Fibroblast of villous mesenchyme (primary cell): Measurements from ENCODE around the gene TNRC6C. TPM values are rescaled to one million over a fixed set of nuclear protein-coding genes. Genes with fewer than 3 reads are reported as not detected.

Experiments used
- DNase-seq: peaks from one replicate; pipeline ENCODE4 v3.0.0-alpha.2; 2010; ENCODE audit warnings: low read depth
- H3K4me3 ChIP-seq: 2 replicates; pipeline ENCODE4 v1.5.1; 2011; ENCODE audit warnings: low read depth, mild to moderate bottlenecking, low read length
- total RNA-seq: library from RNA; depleted of rRNA; stranded (reverse); fragments of >200 nt; gene quantifications from 2 replicates; pipeline ENCODE4 v1.2.3, GENCODE V29; 2012
- TF ChIP-seq, protein P1 (sequence below): IDR thresholded peaks from 2 replicates; pipeline ENCODE4 v1.5.1; 2012; ENCODE audit warnings: low read depth, mild to moderate bottlenecking, low read length; ENCODE audit not compliant: insufficient read depth

TNRC6C gene
- total RNA-seq, 1 donor: 4.3 TPM

DNA sequence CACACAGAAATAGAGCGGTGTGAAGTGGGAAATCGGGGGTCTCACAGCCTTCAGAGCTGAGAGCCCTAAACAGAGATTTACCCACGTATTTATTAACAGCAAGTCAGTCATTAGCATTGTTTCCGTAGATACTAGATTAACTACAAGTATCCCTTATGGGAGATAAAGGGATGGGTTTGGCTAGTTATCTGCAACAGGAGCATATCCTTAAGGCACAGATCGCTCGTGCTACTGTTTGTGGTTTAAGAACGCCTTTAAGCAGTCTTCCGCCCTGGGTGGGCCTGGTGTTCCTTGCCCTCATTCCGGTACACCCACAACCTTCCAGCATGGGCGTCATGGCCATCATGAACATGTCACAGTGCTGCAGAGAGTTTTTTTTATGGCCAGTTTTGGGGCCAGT, 143.0 kb downstream of the TNRC6C start:
- no peak overlapping the region for H3K4me3 ChIP-seq
- no peak for DNase-seq
- TF ChIP-seq, protein P1, sequence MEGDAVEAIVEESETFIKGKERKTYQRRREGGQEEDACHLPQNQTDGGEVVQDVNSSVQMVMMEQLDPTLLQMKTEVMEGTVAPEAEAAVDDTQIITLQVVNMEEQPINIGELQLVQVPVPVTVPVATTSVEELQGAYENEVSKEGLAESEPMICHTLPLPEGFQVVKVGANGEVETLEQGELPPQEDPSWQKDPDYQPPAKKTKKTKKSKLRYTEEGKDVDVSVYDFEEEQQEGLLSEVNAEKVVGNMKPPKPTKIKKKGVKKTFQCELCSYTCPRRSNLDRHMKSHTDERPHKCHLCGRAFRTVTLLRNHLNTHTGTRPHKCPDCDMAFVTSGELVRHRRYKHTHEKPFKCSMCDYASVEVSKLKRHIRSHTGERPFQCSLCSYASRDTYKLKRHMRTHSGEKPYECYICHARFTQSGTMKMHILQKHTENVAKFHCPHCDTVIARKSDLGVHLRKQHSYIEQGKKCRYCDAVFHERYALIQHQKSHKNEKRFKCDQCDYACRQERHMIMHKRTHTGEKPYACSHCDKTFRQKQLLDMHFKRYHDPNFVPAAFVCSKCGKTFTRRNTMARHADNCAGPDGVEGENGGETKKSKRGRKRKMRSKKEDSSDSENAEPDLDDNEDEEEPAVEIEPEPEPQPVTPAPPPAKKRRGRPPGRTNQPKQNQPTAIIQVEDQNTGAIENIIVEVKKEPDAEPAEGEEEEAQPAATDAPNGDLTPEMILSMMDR: no peak

DNA sequence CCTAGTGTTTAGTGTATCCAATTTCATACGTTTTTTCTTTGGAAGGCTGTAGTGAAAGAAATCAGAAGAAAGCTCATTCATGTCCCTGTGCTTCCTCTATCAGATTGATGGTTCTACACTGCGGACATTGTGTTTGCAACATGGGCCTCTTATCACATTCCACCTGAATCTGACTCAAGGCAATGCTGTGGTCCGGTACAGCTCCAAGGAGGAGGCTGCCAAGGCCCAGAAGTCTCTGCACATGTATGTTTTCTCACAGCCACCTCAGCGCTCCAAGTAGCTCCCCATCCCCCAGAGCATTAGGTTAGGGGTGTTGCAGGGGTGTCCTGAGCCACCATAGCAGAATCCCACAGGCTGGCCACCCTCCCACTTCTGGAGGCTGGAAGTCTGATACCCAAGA, 144.8 kb downstream of the TNRC6C start:
- DNase-seq: no peak
- no peak overlapping the region for H3K4me3 ChIP-seq
- TF ChIP-seq, protein P1: no peak

GRCh38 chr17:78104540-78104941, 146.0 kb downstream of the TNRC6C start:
- H3K4me3 ChIP-seq: no peak overlapping the region
- DNase-seq: no peak
- TF ChIP-seq, protein P1: no peak

DNA sequence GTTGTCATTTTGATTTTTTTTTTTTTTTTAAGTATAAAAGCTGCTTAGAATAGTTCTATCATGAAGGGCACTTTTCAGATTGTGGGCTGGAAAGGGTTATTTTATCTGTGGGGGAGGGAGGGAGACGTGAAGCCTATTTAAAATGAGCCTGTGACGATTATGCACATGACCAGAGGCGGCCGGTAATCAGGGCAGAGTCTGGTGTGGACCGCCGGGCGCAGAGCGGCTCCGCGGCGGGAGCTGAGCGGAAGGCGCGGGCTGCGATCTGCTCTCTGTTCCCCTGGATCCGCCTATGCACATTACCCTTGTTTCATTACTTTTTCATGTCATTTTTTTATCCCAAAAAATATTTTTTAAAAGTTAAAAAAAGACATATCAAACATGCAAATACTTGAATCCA, 146.6 kb downstream of the TNRC6C start:
- no peak for DNase-seq
- TF ChIP-seq, protein P1: no peak
- no peak overlapping the region for H3K4me3 ChIP-seq

GRCh38 chr17:78105551-78105950, 147.0 kb downstream of the TNRC6C start:
- no peak for DNase-seq
- TF ChIP-seq, protein P1: no peak

GRCh38 chr17:78106211-78106610, 147.7 kb downstream of the TNRC6C start:
- DNase-seq: no peak
- H3K4me3 ChIP-seq: no peak overlapping the region
- TF ChIP-seq, protein P1: no peak

More at GRCh38 chr17:78105551-78105950, 147.0 kb downstream of the TNRC6C start:
- H3K4me3 ChIP-seq: no peak overlapping the region

GRCh38 chr17:78107457-78107856, 149.0 kb downstream of the TNRC6C start:
- TF ChIP-seq, protein P1: no peak
- no peak overlapping the region for H3K4me3 ChIP-seq
- peak; percentile 14 for DNase-seq
